ENCODE measurements around the gene RNF220. TPM values are rescaled to one million over a fixed set of nuclear protein-coding genes. Genes with fewer than 3 reads are reported as not detected.

The RNF220 gene
- total and polyA plus RNA-seq, 2 donors from 2014 or later: 66.9 to 69.0 TPM

DNA sequence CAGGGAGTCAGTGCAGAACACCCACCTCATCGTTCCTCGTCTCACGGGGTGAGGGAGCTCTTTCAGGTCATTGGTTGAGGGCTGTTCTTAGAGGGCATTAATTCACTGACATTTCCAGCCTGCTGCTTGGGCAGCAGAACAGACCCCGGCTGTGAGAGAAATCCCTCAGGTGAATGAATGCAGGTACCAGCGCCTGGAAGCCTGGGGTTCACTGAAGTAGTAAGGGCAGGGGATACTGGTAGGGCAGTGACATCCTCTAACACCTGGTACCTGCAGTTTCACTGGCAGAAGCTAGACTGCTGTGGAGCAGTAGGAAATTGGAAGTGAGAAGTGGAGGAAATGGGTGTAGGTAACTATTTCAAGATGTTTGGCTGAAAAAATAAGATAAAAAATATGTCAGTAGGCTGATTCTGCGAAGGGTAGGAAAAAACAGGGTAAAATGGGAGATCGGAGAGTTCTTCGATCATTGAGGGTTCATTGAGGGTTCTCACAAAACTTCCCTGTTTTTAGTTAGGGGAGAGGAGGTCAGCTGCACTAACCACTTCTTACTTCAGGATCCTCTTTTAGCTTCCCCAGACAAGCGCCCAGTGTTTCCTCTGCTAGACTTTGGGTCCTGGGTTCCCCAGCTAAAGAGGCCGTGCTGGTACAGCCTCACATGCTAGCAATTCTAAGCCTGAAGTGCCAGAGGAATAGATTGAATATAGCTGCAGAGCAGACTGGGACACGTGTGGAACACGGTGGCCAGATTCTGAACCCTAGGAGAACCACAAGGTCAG is 55.2 kb downstream of the RNF220 start:
- Histone ChIP-seq H3K36me3 (ENCODE audit: control insufficient read depth in 2 of 3, insufficient read depth in 3 of 3, low read length in 3 of 3) (no peaks in the 10 kb centered on the region), H3K4me3 (ENCODE audit: low read length in 3 of 3) (no peak overlapping the region), H3K27ac (ENCODE audit: low read depth in 2 of 2, low read length in 2 of 2) (no peak overlapping the region), H3K9ac (ENCODE audit: low read length in 3 of 3) (no peak overlapping the region), H3K9me3 (ENCODE audit: control insufficient read depth in 2 of 3, insufficient read depth in 1 of 3, low read length in 3 of 3) (peaks cover 0 to 3% (median 0%) of the 10 kb centered on the region in 3 donors), H3K4me1 (ENCODE audit: control insufficient read depth in 2 of 3, insufficient read depth in 2 of 3, low read depth in 1 of 3, low read length in 3 of 3) (no peaks in the 10 kb centered on the region), H3K27me3 (ENCODE audit: control insufficient read depth, insufficient read depth, low read length) (no peaks in the 10 kb centered on the region)
- DNase-seq: no peak
- intact Hi-C loops (cut with DNase I): no loop called here
- TF ChIP-seq, protein P1, sequence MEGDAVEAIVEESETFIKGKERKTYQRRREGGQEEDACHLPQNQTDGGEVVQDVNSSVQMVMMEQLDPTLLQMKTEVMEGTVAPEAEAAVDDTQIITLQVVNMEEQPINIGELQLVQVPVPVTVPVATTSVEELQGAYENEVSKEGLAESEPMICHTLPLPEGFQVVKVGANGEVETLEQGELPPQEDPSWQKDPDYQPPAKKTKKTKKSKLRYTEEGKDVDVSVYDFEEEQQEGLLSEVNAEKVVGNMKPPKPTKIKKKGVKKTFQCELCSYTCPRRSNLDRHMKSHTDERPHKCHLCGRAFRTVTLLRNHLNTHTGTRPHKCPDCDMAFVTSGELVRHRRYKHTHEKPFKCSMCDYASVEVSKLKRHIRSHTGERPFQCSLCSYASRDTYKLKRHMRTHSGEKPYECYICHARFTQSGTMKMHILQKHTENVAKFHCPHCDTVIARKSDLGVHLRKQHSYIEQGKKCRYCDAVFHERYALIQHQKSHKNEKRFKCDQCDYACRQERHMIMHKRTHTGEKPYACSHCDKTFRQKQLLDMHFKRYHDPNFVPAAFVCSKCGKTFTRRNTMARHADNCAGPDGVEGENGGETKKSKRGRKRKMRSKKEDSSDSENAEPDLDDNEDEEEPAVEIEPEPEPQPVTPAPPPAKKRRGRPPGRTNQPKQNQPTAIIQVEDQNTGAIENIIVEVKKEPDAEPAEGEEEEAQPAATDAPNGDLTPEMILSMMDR (IDR thresholded peaks at IDR 0.05; ENCODE audit: borderline replicate concordance, extremely low read depth, insufficient read depth): no peak
- no peak for FAIRE-seq

DNA sequence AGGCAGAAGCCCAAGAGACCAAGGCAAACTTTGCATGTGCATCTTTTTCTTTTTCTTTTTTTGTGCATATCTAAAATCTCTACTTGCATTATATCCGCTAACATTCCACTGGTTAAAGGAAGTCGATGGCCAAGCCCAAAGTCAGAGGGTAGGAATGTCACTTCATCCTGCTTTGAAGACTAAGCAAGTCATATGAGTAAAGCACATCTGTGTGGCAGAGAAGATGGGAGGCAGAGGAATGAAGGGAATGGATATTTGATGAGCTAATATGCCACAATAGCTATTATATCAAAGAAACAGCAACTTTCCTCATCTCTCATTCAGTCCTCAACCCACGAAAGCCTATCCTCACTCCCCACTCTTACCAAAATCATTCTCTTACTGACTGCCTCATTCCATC is 59.3 kb downstream of the RNF220 start:
- FAIRE-seq: no peak
- H3K4me3 ChIP-seq (ENCODE audit: low read length in 3 of 3): no peak overlapping the region
- intact Hi-C loops (cut with DNase I): no loop called here
- no peak overlapping the region for H3K27ac ChIP-seq (ENCODE audit: low read depth in 2 of 2, low read length in 2 of 2)
- TF ChIP-seq, protein P1 (IDR thresholded peaks at IDR 0.05; ENCODE audit: borderline replicate concordance, extremely low read depth, insufficient read depth): no peak
- H3K27me3 ChIP-seq (ENCODE audit: control insufficient read depth, insufficient read depth, low read length): no peaks in the 10 kb centered on the region
- H3K36me3 ChIP-seq (ENCODE audit: control insufficient read depth in 2 of 3, insufficient read depth in 3 of 3, low read length in 3 of 3): no peaks in the 10 kb centered on the region
- H3K4me1 ChIP-seq (ENCODE audit: control insufficient read depth in 2 of 3, insufficient read depth in 2 of 3, low read depth in 1 of 3, low read length in 3 of 3): no peaks in the 10 kb centered on the region
- peaks cover 0 to 3% (median 0%) of the 10 kb centered on the region in 3 donors for H3K9me3 ChIP-seq (ENCODE audit: control insufficient read depth in 2 of 3, insufficient read depth in 1 of 3, low read length in 3 of 3)
- no peak overlapping the region for H3K9ac ChIP-seq (ENCODE audit: low read length in 3 of 3)
- no peak for DNase-seq

DNA sequence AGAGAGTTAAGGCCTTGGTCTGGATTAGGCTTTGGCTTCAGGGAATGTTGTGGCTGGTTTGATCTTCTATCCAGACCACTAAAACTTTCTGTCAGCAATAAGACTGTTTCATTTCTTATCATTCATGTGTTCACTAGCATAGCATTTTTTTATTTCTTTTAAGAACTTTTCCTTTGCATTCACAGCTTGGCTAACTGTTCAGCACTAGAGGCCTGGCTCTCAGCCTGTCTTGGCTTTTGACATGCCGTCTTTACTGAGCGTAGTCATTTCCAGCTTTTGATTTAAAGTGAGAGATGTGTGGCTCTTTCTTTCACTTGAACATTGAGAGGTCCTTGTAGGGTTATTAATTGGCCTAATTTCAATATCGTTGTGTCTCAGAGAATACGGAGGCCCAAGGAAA is 62.5 kb downstream of the RNF220 start:
- TF ChIP-seq, protein P1 (IDR thresholded peaks at IDR 0.05; ENCODE audit: borderline replicate concordance, extremely low read depth, insufficient read depth): no peak
- Histone ChIP-seq H3K4me3 (ENCODE audit: low read length in 3 of 3) (no peak overlapping the region), H3K9me3 (ENCODE audit: control insufficient read depth in 2 of 3, insufficient read depth in 1 of 3, low read length in 3 of 3) (peaks cover 0 to 3% (median 0%) of the 10 kb centered on the region in 3 donors), H3K36me3 (ENCODE audit: control insufficient read depth in 2 of 3, insufficient read depth in 3 of 3, low read length in 3 of 3) (no peaks in the 10 kb centered on the region), H3K4me1 (ENCODE audit: control insufficient read depth in 2 of 3, insufficient read depth in 2 of 3, low read depth in 1 of 3, low read length in 3 of 3) (no peaks in the 10 kb centered on the region), H3K9ac (ENCODE audit: low read length in 3 of 3) (no peak overlapping the region), H3K27ac (ENCODE audit: low read depth in 2 of 2, low read length in 2 of 2) (no peak overlapping the region), H3K27me3 (ENCODE audit: control insufficient read depth, insufficient read depth, low read length) (no peaks in the 10 kb centered on the region)
- intact Hi-C loops (cut with DNase I): no loop called here
- no peak for DNase-seq
- no peak for FAIRE-seq

Data from kidney (tissue), 14 donors.